ENCODE data around the gene ANKRD29. TPM values are rescaled to one million over a fixed set of nuclear protein-coding genes. Genes with fewer than 3 reads are reported as not detected.

Gene ANKRD29, protein sequence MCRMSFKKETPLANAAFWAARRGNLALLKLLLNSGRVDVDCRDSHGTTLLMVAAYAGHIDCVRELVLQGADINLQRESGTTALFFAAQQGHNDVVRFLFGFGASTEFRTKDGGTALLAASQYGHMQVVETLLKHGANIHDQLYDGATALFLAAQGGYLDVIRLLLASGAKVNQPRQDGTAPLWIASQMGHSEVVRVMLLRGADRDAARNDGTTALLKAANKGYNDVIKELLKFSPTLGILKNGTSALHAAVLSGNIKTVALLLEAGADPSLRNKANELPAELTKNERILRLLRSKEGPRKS
- 4.6 and 5.2 TPM in 2 replicates for total RNA-seq

DNA sequence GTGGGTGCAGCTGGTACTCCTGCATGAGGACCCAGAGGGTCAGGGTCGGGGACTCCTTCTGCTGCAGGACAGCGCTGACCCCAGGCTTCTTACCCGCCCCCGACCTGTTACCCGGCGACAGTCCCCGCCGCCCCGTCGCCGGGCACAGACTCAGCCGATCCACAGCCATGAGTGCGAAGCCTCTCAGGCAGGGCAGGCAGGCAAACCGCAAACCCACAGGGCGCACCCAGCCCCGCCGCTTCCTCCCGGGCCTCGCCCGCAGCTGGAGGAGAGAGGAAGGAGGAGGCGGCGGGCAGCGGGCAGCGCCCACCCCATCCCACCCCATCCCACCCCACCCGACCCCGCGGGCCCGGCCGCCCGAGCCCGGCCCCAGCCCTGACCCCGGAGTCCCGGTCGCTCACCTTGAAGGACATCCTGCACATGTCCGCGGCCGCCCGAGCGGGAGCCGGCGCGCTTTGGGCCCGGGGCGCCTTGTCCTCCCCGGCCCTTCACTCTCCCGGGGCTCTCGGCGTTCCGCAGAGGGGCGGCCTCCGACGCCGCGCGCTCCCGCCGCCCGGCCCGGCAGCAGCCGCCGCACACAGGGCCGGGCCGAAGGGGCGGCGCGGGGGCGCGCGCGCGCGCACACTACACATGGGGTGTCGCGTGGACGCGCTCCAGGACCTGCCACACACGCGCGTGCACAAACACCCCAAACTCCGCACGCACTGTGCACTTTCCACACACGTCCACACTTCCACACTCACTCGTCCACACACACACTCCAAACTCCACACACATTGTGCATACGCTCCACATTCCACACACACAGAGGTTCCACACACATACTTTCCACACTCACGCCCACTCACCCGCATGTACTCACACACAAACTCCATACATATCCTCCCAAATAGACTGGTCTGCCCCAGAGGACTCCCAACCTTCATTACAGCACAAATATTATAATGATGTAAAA is at the start of gene ANKRD29:
ANKRD29 (minus strand) TSS at position 603 of the 955 bp plus-strand sequence; CDS start at position 422, 181 bp downstream.

DNA sequence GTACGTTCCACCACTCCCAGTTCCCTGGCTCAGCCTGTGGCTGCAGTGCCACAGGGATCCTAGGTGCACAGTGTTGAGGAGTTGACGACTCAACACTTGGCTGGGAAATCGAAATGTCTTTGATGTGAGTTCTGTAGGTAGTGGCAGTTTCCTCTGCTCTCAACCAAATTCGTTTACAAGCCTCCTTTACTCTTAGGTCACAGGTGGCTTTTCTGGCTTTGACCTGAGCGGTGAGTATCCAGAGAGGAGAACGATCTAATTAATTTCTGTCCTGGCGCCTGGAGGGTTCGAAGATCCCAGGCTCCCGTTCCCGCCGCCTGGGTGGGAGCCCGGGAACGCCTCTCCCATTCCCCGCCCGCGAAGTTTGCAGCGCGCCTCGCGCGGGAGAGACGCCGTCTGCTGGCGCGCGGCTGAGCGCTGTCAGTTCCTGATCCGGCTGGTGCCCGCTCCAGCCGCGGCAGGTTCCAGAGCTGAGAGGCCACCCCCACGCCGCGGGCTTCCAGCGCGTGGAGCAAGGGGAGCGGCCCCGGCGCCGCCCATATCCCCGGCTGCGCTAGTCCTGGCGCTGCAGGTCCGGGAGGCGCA is 26.4 kb upstream of the ANKRD29 start, which contains the start of gene LAMA3:
LAMA3 (plus strand) TSS at position 423 of the 585 bp plus-strand sequence. CDS start 231 bp downstream, outside the sequence.

DNA sequence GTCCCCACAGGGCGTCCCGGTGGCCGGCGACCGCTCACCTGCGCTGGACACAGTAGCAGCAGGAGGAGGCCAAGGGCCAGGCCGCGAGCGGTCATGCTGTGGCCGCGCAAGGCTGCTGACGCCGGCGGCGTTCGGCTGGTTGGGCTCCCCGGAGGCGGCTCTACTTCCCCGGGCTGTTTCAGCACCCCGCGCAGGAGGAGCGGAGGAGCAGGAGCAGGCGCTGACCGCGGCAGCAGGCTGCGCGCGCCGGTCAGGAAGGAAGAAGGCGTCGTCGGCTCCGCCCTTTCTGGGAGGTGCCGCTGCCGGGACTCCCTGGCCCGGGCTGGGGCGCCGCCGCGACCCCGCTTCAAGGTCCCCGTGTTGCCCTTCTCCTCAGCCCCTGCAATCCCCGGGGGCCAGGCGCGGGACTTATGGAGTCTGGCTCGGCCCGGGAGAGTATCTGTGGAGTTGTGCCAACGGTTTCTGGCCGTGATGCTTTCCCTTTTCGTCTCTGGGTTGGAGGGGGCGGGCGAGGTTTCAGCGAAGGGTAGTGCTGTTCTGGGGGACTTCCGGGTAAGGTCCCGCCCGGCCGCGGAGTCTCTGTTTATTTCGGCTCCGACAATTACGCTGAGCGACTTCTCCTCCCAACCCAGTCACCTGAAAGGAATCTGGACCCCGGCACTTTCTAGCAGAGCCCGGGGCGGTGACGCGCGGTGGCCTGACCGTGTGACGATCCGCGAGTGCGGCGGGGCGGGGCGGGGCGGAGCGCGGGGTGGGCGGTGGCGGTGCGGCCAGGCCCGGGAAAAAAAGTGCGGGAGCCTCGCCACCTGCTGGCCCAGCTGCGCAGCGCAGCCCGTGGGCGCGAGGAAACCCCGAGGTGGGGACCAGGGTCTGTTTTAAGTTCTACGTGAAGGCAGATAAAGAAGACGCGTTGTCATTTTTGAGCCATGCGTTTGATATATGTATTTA is 76.2 kb downstream of the ANKRD29 start, which contains the start of gene NPC1:
NPC1 (minus strand) TSS at position 258 of the 948 bp plus-strand sequence; CDS start at position 95, 163 bp downstream.

Small RNA genes lying within 50 kb of the gene (small RNA-seq; reads per million reads assigned to genes)
- gene RF00019, result not detected

Other genes with a start within 250 kb of the ANKRD29 start
- 77.7 and 83.1 TPM in 2 replicates for gene RIOK3, start 209.6 kb downstream of the ANKRD29 start, total RNA-seq
- 21.6 and 25.4 TPM in 2 replicates for gene RMC1, start 159.4 kb downstream of the ANKRD29 start, total RNA-seq
- gene NPC1, start 76.4 kb downstream of the ANKRD29 start, total RNA-seq, result 29.7 and 44.7 TPM in 2 replicates
- 6.2 and 6.5 TPM in 2 replicates for gene LAMA3, start 26.5 kb upstream of the ANKRD29 start, total RNA-seq

Measured in vein endothelial cell (primary cell).